ENCODE results near the gene TOMM20. TPM values are rescaled to one million over a fixed set of nuclear protein-coding genes. Genes with fewer than 3 reads are reported as not detected.

The TOMM20 gene
- total RNA-seq, 2 donors from 2014 or later: 76.2 to 127 TPM

- H3K36me3 ChIP-seq: no peaks in the 10 kb centered on the region
- TF ChIP-seq CTCF (IDR thresholded peaks at IDR 0.05): no peak
- intact Hi-C loops (cut with DNase I): loop anchor here (5.0 to 10.0 kb wide), 3 partner anchors 117 to 472 kb away; no protein-coding TSS in a partner anchor
- peak overlapping the region; percentile 52 to 85 for H3K9ac ChIP-seq (ENCODE audit: low read depth in 2 of 2, low read length in 2 of 2)
- H3K27me3 ChIP-seq: no peaks in the 10 kb centered on the region
- H3K4me1 ChIP-seq: peaks cover 22% of the 10 kb centered on the region
- no peaks in the 10 kb centered on the region for H3K9me3 ChIP-seq
- H3K4me3 ChIP-seq: no peak overlapping the region
- H3K27ac ChIP-seq: peak overlapping the region; percentile 83
- peak; percentile 91 for DNase-seq
Observed at GRCh38 chr1:235079443-235080296, 49.0 kb downstream of the TOMM20 start.

GRCh38 chr1:235078480-235079381 is 49.9 kb downstream of the TOMM20 start:
- peak overlapping the region; percentile 52 to 85 for H3K9ac ChIP-seq (ENCODE audit: low read depth in 2 of 2, low read length in 2 of 2)
- intact Hi-C loops (cut with DNase I): no loop called here
- DNase-seq: no peak

GRCh38 chr1:235077571-235078479 is 50.8 kb downstream of the TOMM20 start:
- no peak for TF ChIP-seq CTCF (IDR thresholded peaks at IDR 0.05)
- Histone ChIP-seq H3K36me3 (no peaks in the 10 kb centered on the region), H3K27ac (peak overlapping the region; percentile 61), H3K9me3 (no peaks in the 10 kb centered on the region), H3K4me3 (no peak overlapping the region), H3K27me3 (no peaks in the 10 kb centered on the region), H3K9ac (ENCODE audit: low read depth in 2 of 2, low read length in 2 of 2) (peak overlapping the region in 1 of 2 donors; percentile 85), H3K4me1 (peaks cover 27% of the 10 kb centered on the region)
- DNase-seq: no peak
- intact Hi-C loops (cut with DNase I): no loop called here

More at GRCh38 chr1:235078480-235079381, 49.9 kb downstream of the TOMM20 start:
- no peaks in the 10 kb centered on the region for H3K27me3 ChIP-seq
- peak overlapping the region; percentile 83 for H3K27ac ChIP-seq
- H3K36me3 ChIP-seq: no peaks in the 10 kb centered on the region
- no peak for TF ChIP-seq CTCF (IDR thresholded peaks at IDR 0.05)
- no peaks in the 10 kb centered on the region for H3K9me3 ChIP-seq
- no peak overlapping the region for H3K4me3 ChIP-seq
- H3K4me1 ChIP-seq: peaks cover 27% of the 10 kb centered on the region

- intact Hi-C loops (cut with DNase I): no loop called here
Observed at GRCh38 chr1:235077163-235077540, 51.5 kb downstream of the TOMM20 start.

More at GRCh38 chr1:235077163-235077540, 51.5 kb downstream of the TOMM20 start:
- TF ChIP-seq CTCF (IDR thresholded peaks at IDR 0.05): no peak
- Histone ChIP-seq H3K36me3 (no peaks in the 10 kb centered on the region), H3K9me3 (no peaks in the 10 kb centered on the region), H3K4me1 (peaks cover 27% of the 10 kb centered on the region), H3K4me3 (no peak overlapping the region), H3K27ac (peak overlapping the region; percentile 61), H3K27me3 (no peaks in the 10 kb centered on the region), H3K9ac (ENCODE audit: low read depth in 2 of 2, low read length in 2 of 2) (peak overlapping the region in 1 of 2 donors; percentile 85)
- no peak for DNase-seq

All from colonic mucosa (tissue), 4 donors.